ENCODE measurements around the gene NPAS3. TPM values are rescaled to one million over a fixed set of nuclear protein-coding genes. Genes with fewer than 3 reads are reported as not detected.

The NPAS3 gene
- total RNA-seq, 1 donor from 2014 or later = 2.4 TPM

DNA sequence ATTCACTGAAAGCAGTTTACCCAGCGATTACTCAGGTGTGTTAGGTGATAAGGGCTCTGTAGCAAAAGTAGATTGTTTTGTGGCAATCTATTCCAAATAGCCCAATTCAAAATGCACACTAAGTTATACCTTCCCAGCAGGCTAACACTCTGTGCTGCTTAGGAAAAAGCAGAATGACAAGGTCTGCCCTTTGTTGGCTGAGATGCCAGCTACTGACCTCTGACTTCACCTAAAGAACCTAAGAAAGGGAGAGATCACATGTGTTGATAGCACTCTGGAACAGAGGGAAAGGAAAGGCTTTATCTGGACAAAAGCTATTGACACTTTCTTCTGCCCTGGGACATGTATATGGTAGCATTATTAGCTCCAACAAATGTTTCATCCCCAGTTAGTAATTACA lies 609.9 kb downstream of the NPAS3 start:
- TF ChIP-seq, protein P1, sequence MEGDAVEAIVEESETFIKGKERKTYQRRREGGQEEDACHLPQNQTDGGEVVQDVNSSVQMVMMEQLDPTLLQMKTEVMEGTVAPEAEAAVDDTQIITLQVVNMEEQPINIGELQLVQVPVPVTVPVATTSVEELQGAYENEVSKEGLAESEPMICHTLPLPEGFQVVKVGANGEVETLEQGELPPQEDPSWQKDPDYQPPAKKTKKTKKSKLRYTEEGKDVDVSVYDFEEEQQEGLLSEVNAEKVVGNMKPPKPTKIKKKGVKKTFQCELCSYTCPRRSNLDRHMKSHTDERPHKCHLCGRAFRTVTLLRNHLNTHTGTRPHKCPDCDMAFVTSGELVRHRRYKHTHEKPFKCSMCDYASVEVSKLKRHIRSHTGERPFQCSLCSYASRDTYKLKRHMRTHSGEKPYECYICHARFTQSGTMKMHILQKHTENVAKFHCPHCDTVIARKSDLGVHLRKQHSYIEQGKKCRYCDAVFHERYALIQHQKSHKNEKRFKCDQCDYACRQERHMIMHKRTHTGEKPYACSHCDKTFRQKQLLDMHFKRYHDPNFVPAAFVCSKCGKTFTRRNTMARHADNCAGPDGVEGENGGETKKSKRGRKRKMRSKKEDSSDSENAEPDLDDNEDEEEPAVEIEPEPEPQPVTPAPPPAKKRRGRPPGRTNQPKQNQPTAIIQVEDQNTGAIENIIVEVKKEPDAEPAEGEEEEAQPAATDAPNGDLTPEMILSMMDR (IDR thresholded peaks at IDR 0.05) = no peak
- no peak overlapping the region for H3K4me3 Mint-ChIP-seq (ENCODE audit: unreplicated experiment)
- no peaks in the 10 kb centered on the region for H3K36me3 Mint-ChIP-seq (ENCODE audit: unreplicated experiment)
- H3K27ac Mint-ChIP-seq (ENCODE audit: unreplicated experiment) = no peak overlapping the region
- DNase-seq (ENCODE audit: extremely low spot score, unreplicated experiment) = no peak
- H3K4me1 Mint-ChIP-seq (ENCODE audit: unreplicated experiment) = no peaks in the 10 kb centered on the region
- H3K27me3 Mint-ChIP-seq (ENCODE audit: unreplicated experiment) = no peaks in the 10 kb centered on the region
- no peaks in the 10 kb centered on the region for H3K9me3 Mint-ChIP-seq (ENCODE audit: unreplicated experiment)

GRCh38 chr14:33551963-33552362 lies 613.3 kb downstream of the NPAS3 start:
- Mint-ChIP-seq H3K27me3 (ENCODE audit: unreplicated experiment) (no peaks in the 10 kb centered on the region), H3K9me3 (ENCODE audit: unreplicated experiment) (no peaks in the 10 kb centered on the region), H3K36me3 (ENCODE audit: unreplicated experiment) (no peaks in the 10 kb centered on the region), H3K4me1 (ENCODE audit: unreplicated experiment) (peaks cover 16% of the 10 kb centered on the region), H3K4me3 (ENCODE audit: unreplicated experiment) (no peak overlapping the region), H3K27ac (ENCODE audit: unreplicated experiment) (no peak overlapping the region)
- DNase-seq (ENCODE audit: extremely low spot score, unreplicated experiment) = no peak
- TF ChIP-seq, protein P1 (IDR thresholded peaks at IDR 0.05) = no peak

DNA sequence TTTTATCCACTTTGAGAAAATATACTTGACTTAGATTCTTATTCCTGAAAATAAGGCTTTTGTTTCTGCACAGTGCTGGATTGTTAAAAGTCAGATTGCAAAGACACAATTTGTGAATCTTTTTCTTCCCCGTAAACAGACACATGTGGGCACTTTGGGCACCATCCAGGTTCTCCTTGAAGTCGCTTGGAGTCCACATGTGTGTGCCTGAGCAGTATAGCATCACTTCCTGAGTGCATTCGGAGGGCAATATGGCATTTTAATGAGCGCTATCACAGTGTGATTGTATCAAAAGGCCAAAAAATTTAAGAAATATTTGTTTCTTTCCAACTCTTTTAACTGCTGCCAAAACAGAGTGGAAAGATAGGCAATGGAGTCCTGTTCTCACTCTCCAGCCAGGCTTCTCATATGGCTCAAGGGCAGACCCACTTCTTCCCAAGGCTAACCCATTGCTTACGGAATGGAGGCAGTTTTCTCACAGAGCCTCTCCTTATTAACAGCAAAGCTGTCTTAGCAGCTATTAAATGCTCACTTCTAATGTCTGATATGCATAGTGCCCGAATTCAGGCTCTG lies 615.1 kb downstream of the NPAS3 start:
- Mint-ChIP-seq H3K27ac (ENCODE audit: unreplicated experiment) (no peak overlapping the region), H3K27me3 (ENCODE audit: unreplicated experiment) (no peaks in the 10 kb centered on the region), H3K4me3 (ENCODE audit: unreplicated experiment) (no peak overlapping the region), H3K9me3 (ENCODE audit: unreplicated experiment) (no peaks in the 10 kb centered on the region), H3K36me3 (ENCODE audit: unreplicated experiment) (no peaks in the 10 kb centered on the region), H3K4me1 (ENCODE audit: unreplicated experiment) (peaks cover 20% of the 10 kb centered on the region)
- TF ChIP-seq, protein P1 (IDR thresholded peaks at IDR 0.05) = no peak
- DNase-seq (ENCODE audit: extremely low spot score, unreplicated experiment) = no peak

DNA sequence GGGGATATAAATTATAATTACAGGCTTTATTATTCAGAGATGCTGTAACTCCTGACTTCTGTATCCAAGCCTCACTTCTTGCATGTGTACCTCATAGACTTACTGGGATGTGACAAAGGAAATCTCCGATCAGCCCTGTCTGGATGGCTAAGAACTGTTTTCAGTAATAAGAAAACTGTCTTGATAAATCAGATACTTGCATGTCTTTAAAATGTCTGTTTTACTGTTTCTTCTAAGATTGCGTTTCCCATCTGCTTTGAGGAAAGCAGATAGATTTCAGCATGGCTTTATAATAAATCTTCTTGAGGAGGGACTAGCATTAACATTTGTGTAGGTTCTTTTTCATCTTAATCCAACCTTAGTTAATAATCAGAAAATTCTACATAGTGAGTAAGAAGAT lies 616.3 kb downstream of the NPAS3 start:
- Mint-ChIP-seq H3K9me3 (ENCODE audit: unreplicated experiment) (no peaks in the 10 kb centered on the region), H3K36me3 (ENCODE audit: unreplicated experiment) (no peaks in the 10 kb centered on the region), H3K4me3 (ENCODE audit: unreplicated experiment) (no peak overlapping the region), H3K4me1 (ENCODE audit: unreplicated experiment) (peaks cover 22% of the 10 kb centered on the region), H3K27me3 (ENCODE audit: unreplicated experiment) (no peaks in the 10 kb centered on the region), H3K27ac (ENCODE audit: unreplicated experiment) (no peak overlapping the region)
- TF ChIP-seq, protein P1 (IDR thresholded peaks at IDR 0.05) = no peak
- DNase-seq (ENCODE audit: extremely low spot score, unreplicated experiment) = no peak

- no peaks in the 10 kb centered on the region for H3K9me3 Mint-ChIP-seq (ENCODE audit: unreplicated experiment)
- TF ChIP-seq, protein P1 (IDR thresholded peaks at IDR 0.05) = no peak
- peak overlapping the region; percentile 85 for H3K27ac Mint-ChIP-seq (ENCODE audit: unreplicated experiment)
- H3K27me3 Mint-ChIP-seq (ENCODE audit: unreplicated experiment) = no peaks in the 10 kb centered on the region
- no peak overlapping the region for H3K4me3 Mint-ChIP-seq (ENCODE audit: unreplicated experiment)
- no peak for DNase-seq (ENCODE audit: extremely low spot score, unreplicated experiment)
- no peaks in the 10 kb centered on the region for H3K36me3 Mint-ChIP-seq (ENCODE audit: unreplicated experiment)
- H3K4me1 Mint-ChIP-seq (ENCODE audit: unreplicated experiment) = peaks cover 22% of the 10 kb centered on the region
Measured at GRCh38 chr14:33555710-33556350, 617.2 kb downstream of the NPAS3 start.
